Gastroesophageal sphincter (tissue), 4 donors: ENCODE data around the gene SLC22A16. TPM values are rescaled to one million over a fixed set of nuclear protein-coding genes. Genes with fewer than 3 reads are reported as not detected.
A peak's percentile ranks its signal among the peaks of the same experiment; 100 is the strongest.

ENCODE experiments used
- ATAC-seq: fragments of 150-250 bp; one replicate; pipeline ENCODE4 v1.9.1; 2016; ENCODE audit warnings: mild to moderate bottlenecking, moderate library complexity
- H3K27ac ChIP-seq, 4 donors: fragments of 200-600 bp; sonication (generic) in 3 of 4; 1 replicate in 3 of 4; 2 replicates in 1 of 4; pipeline ENCODE4 v1.5.1; 2016 to 2019
- H3K27me3 ChIP-seq: fragments of 200-600 bp; sonication (generic); one replicate; pipeline ENCODE4 v1.5.1; 2019
- H3K36me3 ChIP-seq, 2 donors: fragments of 200-600 bp; sonication (generic); one replicate each; pipeline ENCODE4 v1.5.1; 2019; ENCODE audit warnings: control low read depth in 1 of 2
- H3K4me1 ChIP-seq, 3 donors: fragments of 200-600 bp; sonication (generic); 1 replicate in 2 of 3; 2 replicates in 1 of 3; pipeline ENCODE4 v1.5.1; 2016 to 2019; ENCODE audit warnings: control low read depth in 2 of 3
- H3K4me3 ChIP-seq, 2 donors: fragments of 200-600 bp; sonication (generic); one replicate each; pipeline ENCODE4 v1.5.1; 2019; ENCODE audit warnings: mild to moderate bottlenecking in 1 of 2, moderate library complexity in 1 of 2
- H3K9me3 ChIP-seq, 3 donors: fragments of 200-600 bp; sonication (generic); one replicate each; pipeline ENCODE4 v1.5.1; 2017 to 2019; ENCODE audit warnings: control low read depth in 2 of 3
- EP300 ChIP-seq: sonication (generic); formaldehyde crosslinking; IDR thresholded peaks from one replicate; pipeline ENCODE4 v1.6.1; 2017; ENCODE audit warnings: antibody characterized with exemption, mild to moderate bottlenecking
- POLR2A ChIP-seq, 2 donors: fragments of 450-650 bp; IDR thresholded peaks; one replicate each; pipeline ENCODE4 v1.6.1; 2017; ENCODE audit warnings: antibody characterized with exemption in 2 of 2, mild to moderate bottlenecking in 2 of 2, moderate library complexity in 1 of 2
- POLR2AphosphoS5 ChIP-seq: sonication (generic); formaldehyde crosslinking; IDR thresholded peaks from one replicate; pipeline ENCODE4 v1.6.1; 2017; ENCODE audit warnings: antibody characterized with exemption
- WGBS, 2 donors: methylation state at CpG; one replicate each; pipeline ENCODE4 v1.1.5; 2018; ENCODE audit warnings: low coverage in 1 of 2; 5-methylcytosine and 5-hydroxymethylcytosine counted together
- total RNA-seq, 4 donors: library from RNA; depleted of rRNA; stranded (reverse); fragments of >200 nt; gene quantifications; one replicate each; pipeline ENCODE4 v1.1.0, GENCODE V29; 2016
- TF ChIP-seq, protein P1 (sequence below), 4 experiments: fragments of 200-600 bp in 2 of 4; fragments of 450-650 bp in 2 of 4; sonication (generic) in 1 of 4; IDR thresholded peaks; one replicate each; pipeline ENCODE4 v1.5.1; 2017 to 2019; ENCODE audit warnings: antibody characterized with exemption in 4 of 4, mild to moderate bottlenecking in 2 of 4, moderate library complexity in 2 of 4

The SLC22A16 gene
- total RNA-seq, 4 donors from 2014 or later: 0.35 to 5.4 (median 1.8) TPM; not detected in 1

DNA sequence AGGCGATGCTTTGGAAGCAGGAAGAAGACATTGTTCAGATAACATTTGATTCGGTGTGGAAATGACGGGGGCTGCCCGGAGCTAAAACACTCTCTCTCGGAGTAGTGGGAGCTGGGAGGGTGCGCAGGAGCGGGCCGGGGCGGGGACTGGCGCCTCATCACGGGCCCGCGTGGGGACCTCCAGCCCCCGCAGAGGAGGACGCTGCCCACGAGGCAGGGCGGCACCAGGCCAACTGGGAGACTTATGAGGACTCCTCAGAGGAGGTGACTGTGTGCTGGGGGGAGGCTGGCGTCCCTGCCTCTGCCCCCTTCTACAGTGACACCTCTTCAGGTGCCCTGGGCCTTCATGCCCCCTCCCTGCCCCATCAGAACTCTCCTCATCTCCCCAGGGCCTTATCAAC is 76.2 kb downstream of the SLC22A16 start:
- Histone ChIP-seq H3K9me3 (no peaks in the 10 kb centered on the region), H3K27me3 (no peaks in the 10 kb centered on the region), H3K27ac (no peak overlapping the region), H3K36me3 (no peaks in the 10 kb centered on the region), H3K4me3 (peak overlapping the region; percentile 22 to 51), H3K4me1 (peaks cover 0 to 17% (median 0%) of the 10 kb centered on the region in 3 donors)
- TF ChIP-seq POLR2AphosphoS5 (no peak), EP300 (no peak), POLR2A (IDR thresholded peaks at IDR 0.05) (no peak)
- TF ChIP-seq, protein P1, sequence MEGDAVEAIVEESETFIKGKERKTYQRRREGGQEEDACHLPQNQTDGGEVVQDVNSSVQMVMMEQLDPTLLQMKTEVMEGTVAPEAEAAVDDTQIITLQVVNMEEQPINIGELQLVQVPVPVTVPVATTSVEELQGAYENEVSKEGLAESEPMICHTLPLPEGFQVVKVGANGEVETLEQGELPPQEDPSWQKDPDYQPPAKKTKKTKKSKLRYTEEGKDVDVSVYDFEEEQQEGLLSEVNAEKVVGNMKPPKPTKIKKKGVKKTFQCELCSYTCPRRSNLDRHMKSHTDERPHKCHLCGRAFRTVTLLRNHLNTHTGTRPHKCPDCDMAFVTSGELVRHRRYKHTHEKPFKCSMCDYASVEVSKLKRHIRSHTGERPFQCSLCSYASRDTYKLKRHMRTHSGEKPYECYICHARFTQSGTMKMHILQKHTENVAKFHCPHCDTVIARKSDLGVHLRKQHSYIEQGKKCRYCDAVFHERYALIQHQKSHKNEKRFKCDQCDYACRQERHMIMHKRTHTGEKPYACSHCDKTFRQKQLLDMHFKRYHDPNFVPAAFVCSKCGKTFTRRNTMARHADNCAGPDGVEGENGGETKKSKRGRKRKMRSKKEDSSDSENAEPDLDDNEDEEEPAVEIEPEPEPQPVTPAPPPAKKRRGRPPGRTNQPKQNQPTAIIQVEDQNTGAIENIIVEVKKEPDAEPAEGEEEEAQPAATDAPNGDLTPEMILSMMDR (IDR thresholded peaks at IDR 0.05): no peak
- no peak for ATAC-seq
- WGBS, 2 donors: no CpG with 5 or more reads among the region's 18 CpGs

DNA sequence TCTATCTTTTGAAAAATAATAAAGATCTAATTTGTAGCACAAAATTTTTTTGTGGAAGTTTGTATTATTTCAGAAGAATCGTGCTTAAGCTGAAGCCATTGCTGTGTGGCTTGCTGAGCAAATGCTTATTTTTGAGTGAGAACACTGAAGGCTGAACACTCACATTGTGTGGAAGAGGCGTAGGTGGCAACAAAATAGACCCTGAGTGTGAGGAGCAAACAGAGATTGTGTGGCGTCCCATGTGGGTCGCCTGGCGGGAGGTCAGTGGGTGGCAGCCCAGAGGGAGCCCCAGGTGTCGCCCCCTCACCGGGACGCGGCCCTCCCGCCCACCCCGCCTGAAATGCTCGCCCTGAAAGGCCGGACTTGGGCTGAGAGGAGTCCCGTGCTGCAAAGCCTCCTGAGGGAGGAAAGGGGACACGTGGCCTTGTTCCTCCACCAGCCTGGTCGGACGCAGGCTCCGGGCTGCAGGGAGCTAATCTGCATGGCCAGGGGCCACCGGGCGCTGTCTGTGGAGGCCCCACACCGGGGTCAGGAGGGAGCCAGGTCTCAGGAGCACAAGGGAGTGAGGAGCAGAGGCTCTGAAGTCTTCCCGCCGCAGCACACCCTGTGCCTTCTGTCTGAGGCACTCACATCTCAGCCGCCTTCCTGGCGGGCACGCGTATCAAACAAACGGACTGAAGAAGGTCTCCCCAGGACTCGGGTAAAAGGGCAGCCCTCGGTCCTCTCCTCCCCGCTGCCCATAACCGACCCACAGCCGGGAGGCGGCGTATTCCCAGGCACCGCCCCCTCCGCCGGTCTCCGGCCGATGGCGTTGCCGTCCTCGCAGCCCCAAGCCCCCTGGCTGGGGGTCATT is 77.0 kb downstream of the SLC22A16 start:
- ATAC-seq: peak; percentile 45
- Histone ChIP-seq H3K27me3 (no peaks in the 10 kb centered on the region), H3K4me3 (peak overlapping the region; percentile 22 to 51), H3K27ac (peak overlapping the region in 1 of 4 donors; percentile 32), H3K36me3 (no peaks in the 10 kb centered on the region), H3K4me1 (peaks cover 0 to 21% (median 0%) of the 10 kb centered on the region in 3 donors), H3K9me3 (no peaks in the 10 kb centered on the region)
- TF ChIP-seq EP300: no peak
- WGBS, 2 donors: 47 to 70% methylated on average over 6 to 9 of the region's 43 CpGs

DNA sequence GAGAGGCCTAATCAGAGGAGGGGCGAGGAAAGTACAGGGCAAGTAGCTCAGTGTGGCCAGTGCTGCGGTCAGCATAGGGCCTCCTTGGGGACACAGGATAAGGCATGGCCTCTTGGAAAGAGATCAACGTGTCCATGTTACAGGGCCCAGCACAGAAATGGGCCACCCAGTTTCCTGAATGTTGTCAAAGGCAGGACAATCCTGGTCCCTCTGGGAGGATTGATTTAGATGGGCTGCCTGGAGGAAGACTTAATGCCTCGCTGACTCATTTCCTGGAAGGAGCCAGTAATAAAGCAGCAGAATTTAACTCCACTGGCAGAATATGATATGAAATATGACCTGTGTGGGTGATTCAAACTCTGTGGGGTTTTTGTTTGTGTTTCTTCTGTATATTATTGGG is 77.6 kb downstream of the SLC22A16 start:
- no peak for ATAC-seq
- H3K4me3 ChIP-seq: no peak overlapping the region
- H3K27ac ChIP-seq: no peak overlapping the region
- H3K27me3 ChIP-seq: no peaks in the 10 kb centered on the region
- TF ChIP-seq, protein P1 (IDR thresholded peaks at IDR 0.05): no peak
- no peak for TF ChIP-seq POLR2AphosphoS5
- no peak for TF ChIP-seq POLR2A (IDR thresholded peaks at IDR 0.05)
- H3K9me3 ChIP-seq: no peaks in the 10 kb centered on the region
- 91% methylated on average over 4 of the region's 4 CpGs for WGBS, 2 donors
- H3K4me1 ChIP-seq: peaks cover 0 to 21% (median 0%) of the 10 kb centered on the region in 3 donors
- H3K36me3 ChIP-seq: no peaks in the 10 kb centered on the region

DNA sequence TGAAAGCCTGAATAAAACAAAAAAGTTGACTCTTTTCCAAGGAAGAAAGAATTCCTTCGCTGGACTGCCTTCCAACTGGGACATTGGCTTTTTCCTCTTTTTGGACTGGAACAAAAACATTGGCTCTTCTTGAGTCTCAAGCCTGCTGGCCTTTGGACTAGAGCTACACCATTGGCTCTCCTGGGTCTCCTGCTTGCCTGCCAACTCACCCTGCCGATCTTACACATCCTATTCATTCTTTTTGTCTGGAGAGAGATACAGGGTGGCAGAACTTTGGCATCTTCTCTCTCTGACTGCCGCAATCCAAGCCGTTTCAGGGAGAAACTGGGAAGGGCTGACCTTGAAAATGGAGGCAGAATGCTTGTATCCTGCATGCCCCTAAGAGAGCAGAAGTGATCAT is 81.2 kb downstream of the SLC22A16 start:
- H3K36me3 ChIP-seq: no peaks in the 10 kb centered on the region
- no peak overlapping the region for H3K4me3 ChIP-seq
- ATAC-seq: peak; percentile 29
- H3K27me3 ChIP-seq: no peaks in the 10 kb centered on the region
- peak overlapping the region in 3 of 4 donors; percentile 9 to 35 (median 20) for H3K27ac ChIP-seq
- 22 to 38% methylated on average over 2 to 3 of the region's 4 CpGs for WGBS, 2 donors
- H3K4me1 ChIP-seq: peaks cover 0 to 25% (median 0%) of the 10 kb centered on the region in 3 donors
- no peaks in the 10 kb centered on the region for H3K9me3 ChIP-seq
- TF ChIP-seq EP300: no peak
- no peak for TF ChIP-seq POLR2A (IDR thresholded peaks at IDR 0.05)
- TF ChIP-seq POLR2AphosphoS5: no peak
- TF ChIP-seq, protein P1 (IDR thresholded peaks at IDR 0.05): no peak

DNA sequence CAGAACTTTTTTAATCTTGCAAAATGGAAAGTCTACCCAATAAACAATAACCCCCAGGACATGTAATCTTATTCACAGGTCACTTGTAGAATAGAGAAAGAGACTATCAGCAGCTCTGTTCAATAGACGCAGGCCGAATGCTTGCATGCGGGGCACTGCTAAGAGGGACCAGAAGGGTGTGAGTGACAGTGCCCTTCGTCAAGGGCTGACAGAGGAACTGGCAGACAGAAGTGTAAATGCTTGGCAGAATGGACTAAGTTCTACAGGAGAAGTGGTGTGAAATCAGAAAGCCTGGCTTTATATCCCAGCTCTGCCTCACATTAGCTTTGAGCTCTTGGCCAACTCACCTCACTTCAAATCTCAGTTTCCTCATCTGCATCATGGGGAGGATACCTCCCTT is 82.0 kb downstream of the SLC22A16 start:
- Histone ChIP-seq H3K4me1 (peaks cover 0 to 25% (median 0%) of the 10 kb centered on the region in 3 donors), H3K9me3 (no peaks in the 10 kb centered on the region), H3K27ac (no peak overlapping the region), H3K27me3 (no peaks in the 10 kb centered on the region), H3K36me3 (no peaks in the 10 kb centered on the region), H3K4me3 (no peak overlapping the region)
- TF ChIP-seq POLR2AphosphoS5: no peak
- no peak for TF ChIP-seq POLR2A (IDR thresholded peaks at IDR 0.05)
- TF ChIP-seq, protein P1 (IDR thresholded peaks at IDR 0.05): no peak
- TF ChIP-seq EP300: no peak
- 50 to 88% methylated on average over 1 to 3 of the region's 4 CpGs for WGBS, 2 donors
- ATAC-seq: no peak
